OCI-LY7 (cell line): ENCODE data around the gene BMS1. TPM values are rescaled to one million over a fixed set of nuclear protein-coding genes. Genes with fewer than 3 reads are reported as not detected.
"Not testable (repeated sequence)": the region's sequence is repeated elsewhere in the genome, so short reads cannot be mapped to it uniquely, and the experiment has no call there.

Source experiments
- BruUV-seq: library from RNA; stranded (reverse); fragments of 400-500 nt; replicated peaks from 2 replicates; lab custom pipeline; 2021; lab: Mats Ljungman, UMichigan
- CTCF ChIA-PET: fragments of 300-600 bp; sonication (Branson Sonifier 250); formaldehyde crosslinking; loops from one replicate; lab custom pipeline; 2022; ENCODE audit warnings: antibody characterized with exemption; ENCODE audit not compliant: unreplicated experiment; lab: Charles Lee
- POLR2A ChIA-PET: fragments of 300-600 bp; sonication (Branson Sonifier 250); formaldehyde crosslinking; loops from one replicate; lab custom pipeline; 2022; ENCODE audit warnings: antibody characterized with exemption; lab: Charles Lee
- DNase-seq: peaks from one replicate; pipeline ENCODE4 v3.0.0-alpha.2; 2015; ENCODE audit warnings: low spot score
- H2AFZ ChIP-seq: fragments of 200-600 bp; sonication (generic), shearing (Covaris generic); 2 replicates; pipeline ENCODE4 v1.6.1; 2014; ENCODE audit warnings: mild to moderate bottlenecking, antibody characterized with exemption, low read length, moderate library complexity
- H3K27ac ChIP-seq: fragments of 200-600 bp; sonication (generic); 2 replicates; pipeline ENCODE4 v1.5.1; 2014; ENCODE audit warnings: mixed run types, low read depth, mild to moderate bottlenecking, moderate library complexity, low read length, inconsistent platforms; ENCODE audit not compliant: poor library complexity, severe bottlenecking
- H3K36me3 ChIP-seq: fragments of 200-600 bp; sonication (generic); 2 replicates; pipeline ENCODE4 v1.6.1; 2014; ENCODE audit warnings: mild to moderate bottlenecking, antibody characterized with exemption, low read length, moderate library complexity, mixed read lengths; ENCODE audit not compliant: insufficient read depth
- H3K4me1 ChIP-seq: fragments of 200-600 bp; sonication (generic); 2 replicates; pipeline ENCODE4 v1.5.1; 2014; ENCODE audit warnings: mild to moderate bottlenecking, low read length; ENCODE audit not compliant: insufficient read depth, poor library complexity, severe bottlenecking
- H3K4me2 ChIP-seq: fragments of 200-600 bp; sonication (generic); 2 replicates; pipeline ENCODE4 v1.6.1; 2014; ENCODE audit warnings: mild to moderate bottlenecking, low read length
- H3K4me3 ChIP-seq: fragments of 200-600 bp; sonication (generic); 2 replicates; pipeline ENCODE4 v1.5.1; 2014; ENCODE audit warnings: mild to moderate bottlenecking, low read depth, low read length; ENCODE audit not compliant: poor library complexity, severe bottlenecking
- H3K79me2 ChIP-seq: fragments of 200-600 bp; sonication (generic); 2 replicates; pipeline ENCODE4 v1.6.1; 2016; ENCODE audit warnings: low read depth, mild to moderate bottlenecking, low read length, moderate library complexity, mixed read lengths; ENCODE audit not compliant: insufficient read depth
- H3K9me2 ChIP-seq: fragments of 200-600 bp; sonication (generic); 2 replicates; pipeline ENCODE4 v1.6.1; 2016; ENCODE audit warnings: mild to moderate bottlenecking, low read length, mixed read lengths; ENCODE audit not compliant: insufficient read depth
- H3K9me3 ChIP-seq: fragments of 200-600 bp; sonication (generic); 2 replicates; pipeline ENCODE4 v1.6.1; 2014; ENCODE audit warnings: mild to moderate bottlenecking, mixed run types, low read length, mixed read lengths
- H4K20me1 ChIP-seq: fragments of 200-600 bp; sonication (generic); 2 replicates; pipeline ENCODE4 v1.6.1; 2014; ENCODE audit warnings: mild to moderate bottlenecking, antibody characterized with exemption, low read length, moderate library complexity, mixed read lengths; ENCODE audit not compliant: insufficient read depth
- EZH2phosphoT487 ChIP-seq: fragments of 200-600 bp; sonication (generic); IDR thresholded peaks from 2 replicates; pipeline ENCODE4 v1.6.1; 2018; ENCODE audit warnings: low read depth, borderline replicate concordance, mild to moderate bottlenecking, mixed run types, antibody characterized with exemption, low read length, moderate library complexity, mixed read lengths
- intact Hi-C: fragments of 100-400 bp; cut with micrococcal nuclease; formaldehyde crosslinking; loops from one replicate; pipeline ENCODE4 v1.10.0; 2022; ENCODE audit not compliant: unreplicated experiment
- total RNA-seq, 2 experiments: library from RNA; depleted of rRNA in 1 of 2; stranded (reverse); fragments of >200 nt in 1 of 2; shearing (Covaris generic) in 1 of 2; gene quantifications; 2 replicates each; pipeline ENCODE4 v1.2.3, GENCODE V29; 2014 to 2022
- TF ChIP-seq, protein P1 (sequence below): fragments of 200-600 bp; sonication (generic); conservative IDR thresholded peaks from 2 replicates; pipeline ENCODE4 v1.5.1; 2014; ENCODE audit warnings: mild to moderate bottlenecking, antibody characterized with exemption, low read length, moderate library complexity, mixed read lengths

BMS1 gene
- total RNA-seq, 2 experiments from 2014 or later: 14.9 to 20.2 TPM

DNA sequence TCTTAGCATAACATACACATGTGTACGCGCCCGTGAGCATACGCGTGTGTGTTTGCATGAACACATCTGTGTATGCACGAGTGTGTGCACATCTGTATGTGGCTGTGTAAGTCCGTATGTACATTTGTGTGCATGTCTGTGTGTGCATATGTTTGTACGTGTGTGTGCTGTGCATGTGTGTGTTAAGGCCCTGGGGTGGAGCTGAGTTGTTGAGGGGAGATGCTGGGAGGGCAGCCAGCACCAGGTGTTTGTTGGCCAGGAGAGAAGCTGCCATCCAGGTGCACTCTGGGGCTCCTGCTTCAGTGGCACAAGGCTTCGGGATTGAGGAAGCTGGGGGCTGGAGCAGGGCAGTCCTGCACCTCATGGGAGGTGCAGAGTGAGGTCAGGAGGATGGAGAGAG, 85.0 kb downstream of the BMS1 start:
- H3K27ac ChIP-seq: no peak overlapping the region
- no peak overlapping the region for H3K4me2 ChIP-seq
- no peaks in the 10 kb centered on the region for H3K79me2 ChIP-seq
- TF ChIP-seq, protein P1, sequence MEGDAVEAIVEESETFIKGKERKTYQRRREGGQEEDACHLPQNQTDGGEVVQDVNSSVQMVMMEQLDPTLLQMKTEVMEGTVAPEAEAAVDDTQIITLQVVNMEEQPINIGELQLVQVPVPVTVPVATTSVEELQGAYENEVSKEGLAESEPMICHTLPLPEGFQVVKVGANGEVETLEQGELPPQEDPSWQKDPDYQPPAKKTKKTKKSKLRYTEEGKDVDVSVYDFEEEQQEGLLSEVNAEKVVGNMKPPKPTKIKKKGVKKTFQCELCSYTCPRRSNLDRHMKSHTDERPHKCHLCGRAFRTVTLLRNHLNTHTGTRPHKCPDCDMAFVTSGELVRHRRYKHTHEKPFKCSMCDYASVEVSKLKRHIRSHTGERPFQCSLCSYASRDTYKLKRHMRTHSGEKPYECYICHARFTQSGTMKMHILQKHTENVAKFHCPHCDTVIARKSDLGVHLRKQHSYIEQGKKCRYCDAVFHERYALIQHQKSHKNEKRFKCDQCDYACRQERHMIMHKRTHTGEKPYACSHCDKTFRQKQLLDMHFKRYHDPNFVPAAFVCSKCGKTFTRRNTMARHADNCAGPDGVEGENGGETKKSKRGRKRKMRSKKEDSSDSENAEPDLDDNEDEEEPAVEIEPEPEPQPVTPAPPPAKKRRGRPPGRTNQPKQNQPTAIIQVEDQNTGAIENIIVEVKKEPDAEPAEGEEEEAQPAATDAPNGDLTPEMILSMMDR: no peak
- no peak for TF ChIP-seq EZH2phosphoT487
- H3K9me3 ChIP-seq: no peaks in the 10 kb centered on the region
- BruUV-seq: no TSS peak
- intact Hi-C loops: loop anchor here (5.0 kb wide), 3 partner anchors 225 to 595 kb away; no protein-coding TSS in a partner anchor
- H2AFZ ChIP-seq: no peak overlapping the region
- H3K4me1 ChIP-seq: peaks cover 4% of the 10 kb centered on the region
- H3K36me3 ChIP-seq: no peaks in the 10 kb centered on the region
- H3K4me3 ChIP-seq: no peak overlapping the region
- H3K9me2 ChIP-seq: no peaks in the 10 kb centered on the region
- CTCF ChIA-PET: no interaction called here
- H4K20me1 ChIP-seq: no peaks in the 10 kb centered on the region
- DNase-seq: no peak
- POLR2A ChIA-PET: no interaction called here

DNA sequence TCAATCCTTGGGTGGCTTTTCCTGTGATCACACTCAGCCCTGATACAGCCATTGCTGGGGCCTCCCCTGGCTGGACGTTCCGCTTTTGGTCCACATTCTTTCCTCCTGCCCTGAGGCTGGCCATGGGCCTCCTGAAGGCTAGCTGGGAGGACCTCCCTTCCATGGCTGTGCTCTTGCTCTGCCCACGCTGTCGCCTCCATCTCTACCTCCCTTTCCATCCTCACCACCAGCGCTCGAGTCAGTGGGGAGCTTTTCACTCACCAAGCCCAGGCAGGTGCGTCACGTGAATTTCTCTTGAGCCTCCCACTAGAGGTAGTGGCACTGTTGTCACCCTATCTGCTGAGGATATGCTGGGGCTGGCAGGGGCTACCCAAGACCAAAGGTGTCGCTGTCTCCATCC, 85.9 kb downstream of the BMS1 start:
- BruUV-seq: no TSS peak
- H3K9me2 ChIP-seq: no peaks in the 10 kb centered on the region
- no peak overlapping the region for H3K4me2 ChIP-seq
- no peaks in the 10 kb centered on the region for H3K9me3 ChIP-seq
- H2AFZ ChIP-seq: no peak overlapping the region
- intact Hi-C loops: loop anchor here (5.0 kb wide), 3 partner anchors 224 to 594 kb away; no protein-coding TSS in a partner anchor
- DNase-seq: no peak
- TF ChIP-seq, protein P1: no peak
- H3K79me2 ChIP-seq: no peaks in the 10 kb centered on the region
- no peak overlapping the region for H3K27ac ChIP-seq
- no peaks in the 10 kb centered on the region for H4K20me1 ChIP-seq
- peaks cover 4% of the 10 kb centered on the region for H3K4me1 ChIP-seq
- ChIA-PET POLR2A (no interaction called here), CTCF (no interaction called here)
- H3K36me3 ChIP-seq: no peaks in the 10 kb centered on the region
- no peak overlapping the region for H3K4me3 ChIP-seq

DNA sequence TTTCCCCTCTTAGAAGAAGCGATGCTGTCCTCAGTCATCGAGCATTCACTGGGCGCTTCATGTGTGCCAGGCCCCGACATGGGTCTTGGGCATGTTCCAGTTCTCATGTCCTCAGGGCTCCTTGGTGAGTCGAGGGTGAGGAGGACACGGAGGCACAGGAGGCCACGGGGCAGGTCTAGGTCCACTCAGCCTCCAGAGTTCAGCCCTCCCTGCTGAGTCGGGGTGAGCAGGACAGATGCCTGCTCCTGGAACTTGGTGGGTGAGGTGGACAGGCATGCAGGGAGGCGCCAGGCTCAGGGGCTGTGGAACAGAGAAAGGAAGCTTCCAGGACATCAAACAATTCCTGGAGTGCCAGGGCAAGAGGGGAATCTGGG, 87.4 kb downstream of the BMS1 start:
- BruUV-seq: no TSS peak
- intact Hi-C loops: loop anchor here (5.0 kb wide), 3 partner anchors 222 to 592 kb away; no protein-coding TSS in a partner anchor
- no peak for DNase-seq
- H3K27ac ChIP-seq: no peak overlapping the region
- POLR2A ChIA-PET: no interaction called here
- H4K20me1 ChIP-seq: no peaks in the 10 kb centered on the region
- CTCF ChIA-PET: no interaction called here
- H3K9me3 ChIP-seq: no peaks in the 10 kb centered on the region
- H3K4me1 ChIP-seq: no peaks in the 10 kb centered on the region
- no peak overlapping the region for H2AFZ ChIP-seq
- no peak overlapping the region for H3K4me3 ChIP-seq
- no peak overlapping the region for H3K4me2 ChIP-seq
- H3K9me2 ChIP-seq: no peaks in the 10 kb centered on the region
- no peaks in the 10 kb centered on the region for H3K36me3 ChIP-seq
- H3K79me2 ChIP-seq: no peaks in the 10 kb centered on the region
- no peak for TF ChIP-seq EZH2phosphoT487
- TF ChIP-seq, protein P1: no peak

DNA sequence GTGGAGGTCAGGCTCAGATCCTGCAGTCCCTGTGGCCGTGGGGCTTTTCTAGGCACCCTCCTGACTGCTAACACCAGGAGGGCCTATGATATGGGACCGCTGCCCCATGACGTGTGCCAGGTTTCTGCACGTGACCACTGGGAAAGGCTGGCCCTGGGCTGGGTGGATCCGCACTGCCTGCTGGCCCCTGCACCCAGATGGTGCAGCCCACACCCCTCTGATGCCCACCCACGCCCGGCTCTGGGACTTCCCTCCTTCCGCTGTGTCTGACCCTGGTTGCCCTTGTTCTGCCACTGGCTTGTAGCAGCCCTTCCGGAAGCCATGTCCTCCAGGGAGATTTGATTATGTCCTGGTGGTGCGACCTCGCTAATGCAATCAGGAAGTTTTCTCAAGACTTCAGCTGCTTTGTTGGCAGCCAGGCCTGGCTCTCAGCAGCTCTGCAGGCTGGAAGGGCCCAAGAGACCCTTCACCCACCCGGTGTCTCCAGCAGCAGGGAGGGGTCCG, 88.6 kb downstream of the BMS1 start:
- H3K79me2 ChIP-seq, H3K36me3 ChIP-seq, BruUV-seq, CTCF ChIA-PET, H2AFZ ChIP-seq, DNase-seq, H3K4me3 ChIP-seq, H3K27ac ChIP-seq, intact Hi-C loops, H3K4me1 ChIP-seq, H3K4me2 ChIP-seq, H4K20me1 ChIP-seq, H3K9me3 ChIP-seq, H3K9me2 ChIP-seq: not testable (repeated sequence)
- POLR2A ChIA-PET: interaction anchor here (0.6 kb wide), 1 partner anchor 43 kb away, joined by 4 read pairs; no protein-coding TSS in a partner anchor
